AG09309 (cell line): ENCODE measurements around the gene GORAB.

Experiments used
- DNase-seq: peaks from one replicate; pipeline ENCODE4 v3.0.0-alpha.2; 2010; ENCODE audit warnings: low read depth
- H3K4me3 ChIP-seq: 2 replicates; pipeline ENCODE4 v1.5.1; 2011; ENCODE audit warnings: mild to moderate bottlenecking, low read depth, low read length, moderate library complexity; ENCODE audit not compliant: control insufficient read depth
- TF ChIP-seq, protein P1 (sequence below): IDR thresholded peaks from 2 replicates; pipeline ENCODE4 v1.5.1; 2011; ENCODE audit warnings: mild to moderate bottlenecking, low read depth, low read length, inconsistent platforms; ENCODE audit not compliant: insufficient read depth, control insufficient read depth; ENCODE audit errors: missing control alignments

GORAB gene

DNA sequence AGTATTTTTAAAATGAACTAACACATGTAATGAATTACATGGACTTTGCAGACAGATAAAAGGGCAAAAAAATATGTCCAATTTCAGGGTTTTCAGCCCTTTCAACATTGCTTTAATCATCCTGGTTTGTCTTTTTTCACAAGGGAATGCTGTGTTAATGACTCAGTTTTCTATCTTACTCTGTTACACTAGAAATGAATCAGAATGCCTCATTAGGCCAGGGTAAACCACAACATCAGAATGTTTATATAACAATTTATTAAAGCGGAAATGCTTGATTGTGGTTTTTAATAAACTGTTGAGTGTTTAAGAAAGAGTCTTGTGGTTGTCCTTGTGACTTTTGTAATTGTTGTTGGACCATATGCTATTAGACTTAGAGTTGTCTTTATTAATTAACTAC, 13.5 kb downstream of the GORAB start:
- H3K4me3 ChIP-seq, result no peak overlapping the region
- peak; percentile 88 for DNase-seq
- TF ChIP-seq, protein P1, sequence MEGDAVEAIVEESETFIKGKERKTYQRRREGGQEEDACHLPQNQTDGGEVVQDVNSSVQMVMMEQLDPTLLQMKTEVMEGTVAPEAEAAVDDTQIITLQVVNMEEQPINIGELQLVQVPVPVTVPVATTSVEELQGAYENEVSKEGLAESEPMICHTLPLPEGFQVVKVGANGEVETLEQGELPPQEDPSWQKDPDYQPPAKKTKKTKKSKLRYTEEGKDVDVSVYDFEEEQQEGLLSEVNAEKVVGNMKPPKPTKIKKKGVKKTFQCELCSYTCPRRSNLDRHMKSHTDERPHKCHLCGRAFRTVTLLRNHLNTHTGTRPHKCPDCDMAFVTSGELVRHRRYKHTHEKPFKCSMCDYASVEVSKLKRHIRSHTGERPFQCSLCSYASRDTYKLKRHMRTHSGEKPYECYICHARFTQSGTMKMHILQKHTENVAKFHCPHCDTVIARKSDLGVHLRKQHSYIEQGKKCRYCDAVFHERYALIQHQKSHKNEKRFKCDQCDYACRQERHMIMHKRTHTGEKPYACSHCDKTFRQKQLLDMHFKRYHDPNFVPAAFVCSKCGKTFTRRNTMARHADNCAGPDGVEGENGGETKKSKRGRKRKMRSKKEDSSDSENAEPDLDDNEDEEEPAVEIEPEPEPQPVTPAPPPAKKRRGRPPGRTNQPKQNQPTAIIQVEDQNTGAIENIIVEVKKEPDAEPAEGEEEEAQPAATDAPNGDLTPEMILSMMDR, result no peak

DNA sequence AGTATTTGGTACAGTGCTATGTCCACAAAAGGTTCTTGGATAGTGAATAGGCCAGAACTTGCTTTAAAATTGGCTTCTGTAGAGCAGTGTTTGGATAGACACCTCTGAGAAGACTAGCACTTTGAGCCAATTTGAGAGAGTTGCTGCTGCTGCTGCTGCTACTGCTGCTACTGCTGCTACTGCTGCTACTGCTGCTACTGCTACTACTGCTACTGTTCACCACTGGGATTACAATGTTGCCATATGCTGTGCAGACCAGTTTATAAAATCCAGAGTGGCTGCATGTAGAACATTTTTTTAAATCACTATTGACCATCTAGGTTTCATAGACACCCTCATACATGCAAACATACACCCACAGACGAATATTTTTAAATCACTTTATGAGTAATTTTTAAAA, 15.3 kb downstream of the GORAB start:
- no peak overlapping the region for H3K4me3 ChIP-seq
- TF ChIP-seq, protein P1, result no peak
- no peak for DNase-seq

GRCh38 chr1:170548497-170548896, 16.5 kb downstream of the GORAB start:
- DNase-seq, result no peak
- TF ChIP-seq, protein P1, result no peak
- H3K4me3 ChIP-seq, result no peak overlapping the region

DNA sequence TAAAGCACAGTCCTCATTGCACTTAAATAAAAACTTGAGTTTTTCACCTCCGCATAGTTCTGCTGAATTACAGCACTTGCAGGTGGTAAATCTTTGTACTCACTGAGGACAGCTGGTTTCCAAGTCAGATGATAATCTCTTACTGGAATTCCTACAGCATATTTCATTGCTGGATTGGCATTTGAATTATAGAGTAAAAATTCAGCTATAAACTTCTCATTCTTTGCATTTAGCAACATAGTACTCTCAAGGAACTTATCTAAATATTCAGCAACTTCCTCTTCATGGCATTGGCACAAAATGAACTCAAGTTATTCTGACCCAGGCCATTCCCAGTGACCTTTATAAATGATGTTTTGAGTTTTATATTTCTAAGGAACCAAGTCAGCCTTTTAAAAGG, 23.4 kb downstream of the GORAB start:
- no peak overlapping the region for H3K4me3 ChIP-seq
- DNase-seq, result no peak
- TF ChIP-seq, protein P1, result no peak

GRCh38 chr1:170556917-170557316, 25.0 kb downstream of the GORAB start:
- TF ChIP-seq, protein P1, result no peak
- no peak overlapping the region for H3K4me3 ChIP-seq
- DNase-seq, result no peak

- DNase-seq, result no peak
- H3K4me3 ChIP-seq, result no peak overlapping the region
- TF ChIP-seq, protein P1, result no peak
Measured at GRCh38 chr1:170558731-170559130, 26.8 kb downstream of the GORAB start.

DNA sequence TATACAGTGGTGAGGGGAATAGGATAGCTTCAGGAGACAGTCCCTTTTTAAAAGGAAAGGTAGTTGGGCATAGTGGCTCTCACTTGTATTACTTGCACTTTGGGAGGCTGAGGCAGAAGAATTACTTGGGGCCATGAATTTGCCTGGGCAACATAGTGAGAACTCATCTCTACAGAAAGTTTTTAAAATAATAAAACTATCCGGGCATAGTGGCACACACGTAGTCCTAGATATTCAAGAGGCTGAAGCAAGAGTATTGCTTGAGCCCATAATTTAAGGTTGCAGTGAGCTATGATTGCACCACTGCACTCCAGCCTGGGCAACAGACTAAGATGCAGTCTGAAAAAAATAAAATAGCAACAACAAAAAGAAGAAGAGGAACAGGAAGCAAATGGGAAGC, 27.2 kb downstream of the GORAB start:
- no peak overlapping the region for H3K4me3 ChIP-seq
- TF ChIP-seq, protein P1, result no peak
- DNase-seq, result no peak
